ENCODE data around the gene PXT1.

GRCh38 chr6:36380166-36380565 is 62.5 kb downstream of the PXT1 start:
- TF ChIP-seq CTCF (IDR thresholded peaks at IDR 0.05) (no peak), POLR2A (IDR thresholded peaks at IDR 0.05) (no peak)

Data from body of pancreas (tissue), 4 donors.